Parathyroid adenoma (tissue), 2 donors: ENCODE data around the gene LZTFL1.
A peak's percentile ranks its signal among the peaks of the same experiment; 100 is the strongest.

Experiments used
- H2AFZ ChIP-seq: fragments of 300-600 bp; sonication (generic); one replicate; pipeline ENCODE4 v1.7.0; 2017; ENCODE audit warnings: antibody characterized with exemption, mild to moderate bottlenecking
- H3K27ac ChIP-seq: fragments of 300-600 bp; sonication (generic); one replicate; pipeline ENCODE4 v1.7.0; 2017
- H3K27me3 ChIP-seq: fragments of 300-600 bp; sonication (generic); one replicate; pipeline ENCODE4 v1.7.0; 2017; ENCODE audit warnings: low read length; ENCODE audit not compliant: control insufficient read depth, insufficient read depth
- H3K36me3 ChIP-seq: fragments of 300-600 bp; sonication (generic); one replicate; pipeline ENCODE4 v1.7.0; 2017; ENCODE audit warnings: low read length; ENCODE audit not compliant: control insufficient read depth, insufficient read depth
- H3K4me1 ChIP-seq: fragments of 300-600 bp; sonication (generic); one replicate; pipeline ENCODE4 v1.7.0; 2017; ENCODE audit warnings: control low read depth
- H3K4me2 ChIP-seq: fragments of 300-600 bp; sonication (generic); one replicate; pipeline ENCODE4 v1.7.0; 2017; ENCODE audit warnings: low read length
- H3K4me3 ChIP-seq: fragments of 300-600 bp; sonication (generic); one replicate; pipeline ENCODE4 v1.7.0; 2017; ENCODE audit warnings: low read depth, low read length
- H3K79me2 ChIP-seq: fragments of 300-600 bp; sonication (generic); one replicate; pipeline ENCODE4 v1.7.0; 2017; ENCODE audit warnings: control low read depth
- H3K9ac ChIP-seq: fragments of 300-600 bp; sonication (generic); one replicate; pipeline ENCODE4 v1.7.0; 2017; ENCODE audit warnings: mild to moderate bottlenecking
- H3K9me3 ChIP-seq: fragments of 300-600 bp; sonication (generic); one replicate; pipeline ENCODE4 v1.7.0; 2017; ENCODE audit warnings: low read length; ENCODE audit not compliant: control insufficient read depth
- TF ChIP-seq, protein P1 (sequence below): fragments of 300-600 bp; sonication (generic); IDR thresholded peaks from one replicate; pipeline ENCODE4 v1.7.0; 2017; ENCODE audit warnings: antibody characterized with exemption, mild to moderate bottlenecking
- donor health status: primary hyperparathyroidism.

LZTFL1 gene

GRCh38 chr3:45799586-45799985 lies 42.3 kb downstream of the LZTFL1 start:
- Histone ChIP-seq H3K27me3 (no peaks in the 10 kb centered on the region), H2AFZ (no peak overlapping the region)

GRCh38 chr3:45798034-45798433 lies 43.9 kb downstream of the LZTFL1 start:
- Histone ChIP-seq H3K4me2 (no peak overlapping the region), H3K27ac (no peak overlapping the region), H3K36me3 (no peaks in the 10 kb centered on the region), H2AFZ (no peak overlapping the region), H3K4me1 (no peaks in the 10 kb centered on the region), H3K9me3 (no peaks in the 10 kb centered on the region), H3K9ac (no peak overlapping the region), H3K4me3 (no peak overlapping the region), H3K27me3 (no peaks in the 10 kb centered on the region), H3K79me2 (no peaks in the 10 kb centered on the region)
- TF ChIP-seq, protein P1, sequence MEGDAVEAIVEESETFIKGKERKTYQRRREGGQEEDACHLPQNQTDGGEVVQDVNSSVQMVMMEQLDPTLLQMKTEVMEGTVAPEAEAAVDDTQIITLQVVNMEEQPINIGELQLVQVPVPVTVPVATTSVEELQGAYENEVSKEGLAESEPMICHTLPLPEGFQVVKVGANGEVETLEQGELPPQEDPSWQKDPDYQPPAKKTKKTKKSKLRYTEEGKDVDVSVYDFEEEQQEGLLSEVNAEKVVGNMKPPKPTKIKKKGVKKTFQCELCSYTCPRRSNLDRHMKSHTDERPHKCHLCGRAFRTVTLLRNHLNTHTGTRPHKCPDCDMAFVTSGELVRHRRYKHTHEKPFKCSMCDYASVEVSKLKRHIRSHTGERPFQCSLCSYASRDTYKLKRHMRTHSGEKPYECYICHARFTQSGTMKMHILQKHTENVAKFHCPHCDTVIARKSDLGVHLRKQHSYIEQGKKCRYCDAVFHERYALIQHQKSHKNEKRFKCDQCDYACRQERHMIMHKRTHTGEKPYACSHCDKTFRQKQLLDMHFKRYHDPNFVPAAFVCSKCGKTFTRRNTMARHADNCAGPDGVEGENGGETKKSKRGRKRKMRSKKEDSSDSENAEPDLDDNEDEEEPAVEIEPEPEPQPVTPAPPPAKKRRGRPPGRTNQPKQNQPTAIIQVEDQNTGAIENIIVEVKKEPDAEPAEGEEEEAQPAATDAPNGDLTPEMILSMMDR, result no peak

More at GRCh38 chr3:45799586-45799985, 42.3 kb downstream of the LZTFL1 start:
- Histone ChIP-seq H3K9me3 (no peaks in the 10 kb centered on the region), H3K79me2 (no peaks in the 10 kb centered on the region), H3K27ac (no peak overlapping the region), H3K4me3 (no peak overlapping the region), H3K4me1 (no peaks in the 10 kb centered on the region), H3K9ac (no peak overlapping the region), H3K36me3 (no peaks in the 10 kb centered on the region), H3K4me2 (no peak overlapping the region)
- TF ChIP-seq, protein P1, result no peak

GRCh38 chr3:45796902-45797637 lies 44.8 kb downstream of the LZTFL1 start:
- no peak overlapping the region for H3K9ac ChIP-seq

GRCh38 chr3:45795882-45796765 lies 45.8 kb downstream of the LZTFL1 start, which contains the start of gene SLC6A20:
Gene SLC6A20, minus strand, starts transcription at chr3:45796536. Its CDS starts 117 bp downstream, at chr3:45796419.
- Histone ChIP-seq H3K4me1 (no peaks in the 10 kb centered on the region), H3K9ac (no peak within 1 kb of the TSS), H3K27me3 (no peaks in the 10 kb centered on the region), H3K4me3 (peak within 1 kb of the TSS; percentile 27), H2AFZ (peak within 1 kb of the TSS; percentile 66), H3K9me3 (no peaks in the 10 kb centered on the region), H3K79me2 (no peaks in the 10 kb centered on the region), H3K27ac (no peak within 1 kb of the TSS), H3K36me3 (no peaks in the 10 kb centered on the region), H3K4me2 (peak within 1 kb of the TSS; percentile 75)
- TF ChIP-seq, protein P1, result no peak

More at GRCh38 chr3:45796902-45797637, 44.8 kb downstream of the LZTFL1 start:
- Histone ChIP-seq H3K27me3 (no peaks in the 10 kb centered on the region), H2AFZ (peak overlapping the region; percentile 66), H3K79me2 (no peaks in the 10 kb centered on the region), H3K4me2 (peak overlapping the region; percentile 75), H3K4me1 (no peaks in the 10 kb centered on the region), H3K36me3 (no peaks in the 10 kb centered on the region), H3K27ac (no peak overlapping the region), H3K4me3 (no peak overlapping the region), H3K9me3 (no peaks in the 10 kb centered on the region)
- TF ChIP-seq, protein P1, result no peak
